Upper lobe of right lung (tissue), 1 donor: ENCODE results near the gene LEMD1. TPM values are rescaled to one million over a fixed set of nuclear protein-coding genes. Genes with fewer than 3 reads are reported as not detected.

Experiments
- ATAC-seq: fragments of 200-7000 bp; cut with Tn5 transposase; one replicate; pipeline ENCODE4 v1.9.1; 2020; ENCODE audit warnings: mild to moderate bottlenecking, moderate library complexity
- DNase-seq: peaks from one replicate; pipeline ENCODE4 v3.0.0-alpha.2; 2020
- H3K27ac ChIP-seq: fragments of 200-600 bp; one replicate; pipeline ENCODE4 v1.8.0; 2022
- H3K27me3 ChIP-seq: fragments of 200-600 bp; one replicate; pipeline ENCODE4 v1.8.0; 2022; ENCODE audit warnings: mild to moderate bottlenecking
- H3K36me3 ChIP-seq: fragments of 200-600 bp; one replicate; pipeline ENCODE4 v1.8.0; 2022
- H3K4me1 ChIP-seq: fragments of 200-600 bp; one replicate; pipeline ENCODE4 v1.8.0; 2022
- H3K4me3 ChIP-seq: fragments of 200-600 bp; one replicate; pipeline ENCODE4 v1.8.0; 2022; ENCODE audit warnings: mild to moderate bottlenecking
- H3K9me3 ChIP-seq: fragments of 200-600 bp; one replicate; pipeline ENCODE4 v1.8.0; 2022
- intact Hi-C: fragments of 100-400 bp; cut with DNase I; formaldehyde crosslinking; loops from one replicate; pipeline ENCODE4 v1.11.0; 2022
- total RNA-seq: library from RNA; stranded (reverse); fragmentation: NEBNext Ultra II Directional; extraction: Animal tissue kit (Norgen Biotek cat#: 25700); gene quantifications from one replicate; pipeline ENCODE4 v1.2.1, GENCODE V29; 2021
- TF ChIP-seq, protein P1 (sequence below): fragments of 200-600 bp; IDR thresholded peaks from one replicate; pipeline ENCODE4 v1.8.0; 2022; ENCODE audit warnings: antibody characterized with exemption
- donor health status: DM: no; HTN: yes; CAD: no; lungs with severe emphysema.

LEMD1 gene
- total RNA-seq, 1 donor from 2014 or later: 2.1 TPM

DNA sequence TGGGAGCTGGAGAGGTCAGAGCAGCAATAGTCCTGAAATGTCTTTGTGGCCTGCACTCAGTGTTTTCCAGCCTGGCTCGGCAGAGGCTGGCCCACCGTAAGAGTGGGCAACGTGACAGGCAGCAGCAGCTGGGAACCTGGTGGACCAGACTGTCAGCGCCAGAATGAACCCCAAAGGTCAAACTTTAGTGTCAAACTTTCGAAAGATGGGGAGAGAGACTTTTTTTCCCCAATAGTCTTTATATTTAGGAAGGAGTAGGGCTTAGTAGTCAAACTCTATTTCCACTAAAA is 23.7 kb upstream of the LEMD1 start:
- H3K9me3 ChIP-seq: no peaks in the 10 kb centered on the region
- no peak overlapping the region for H3K4me3 ChIP-seq
- H3K36me3 ChIP-seq: no peaks in the 10 kb centered on the region
- H3K4me1 ChIP-seq: peaks cover 21% of the 10 kb centered on the region
- no peak overlapping the region for H3K27ac ChIP-seq
- peaks cover 7% of the 10 kb centered on the region for H3K27me3 ChIP-seq
- ATAC-seq (no peak), DNase-seq (no peak)
- TF ChIP-seq, protein P1, sequence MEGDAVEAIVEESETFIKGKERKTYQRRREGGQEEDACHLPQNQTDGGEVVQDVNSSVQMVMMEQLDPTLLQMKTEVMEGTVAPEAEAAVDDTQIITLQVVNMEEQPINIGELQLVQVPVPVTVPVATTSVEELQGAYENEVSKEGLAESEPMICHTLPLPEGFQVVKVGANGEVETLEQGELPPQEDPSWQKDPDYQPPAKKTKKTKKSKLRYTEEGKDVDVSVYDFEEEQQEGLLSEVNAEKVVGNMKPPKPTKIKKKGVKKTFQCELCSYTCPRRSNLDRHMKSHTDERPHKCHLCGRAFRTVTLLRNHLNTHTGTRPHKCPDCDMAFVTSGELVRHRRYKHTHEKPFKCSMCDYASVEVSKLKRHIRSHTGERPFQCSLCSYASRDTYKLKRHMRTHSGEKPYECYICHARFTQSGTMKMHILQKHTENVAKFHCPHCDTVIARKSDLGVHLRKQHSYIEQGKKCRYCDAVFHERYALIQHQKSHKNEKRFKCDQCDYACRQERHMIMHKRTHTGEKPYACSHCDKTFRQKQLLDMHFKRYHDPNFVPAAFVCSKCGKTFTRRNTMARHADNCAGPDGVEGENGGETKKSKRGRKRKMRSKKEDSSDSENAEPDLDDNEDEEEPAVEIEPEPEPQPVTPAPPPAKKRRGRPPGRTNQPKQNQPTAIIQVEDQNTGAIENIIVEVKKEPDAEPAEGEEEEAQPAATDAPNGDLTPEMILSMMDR: no peak
- intact Hi-C loops: no loop called here

DNA sequence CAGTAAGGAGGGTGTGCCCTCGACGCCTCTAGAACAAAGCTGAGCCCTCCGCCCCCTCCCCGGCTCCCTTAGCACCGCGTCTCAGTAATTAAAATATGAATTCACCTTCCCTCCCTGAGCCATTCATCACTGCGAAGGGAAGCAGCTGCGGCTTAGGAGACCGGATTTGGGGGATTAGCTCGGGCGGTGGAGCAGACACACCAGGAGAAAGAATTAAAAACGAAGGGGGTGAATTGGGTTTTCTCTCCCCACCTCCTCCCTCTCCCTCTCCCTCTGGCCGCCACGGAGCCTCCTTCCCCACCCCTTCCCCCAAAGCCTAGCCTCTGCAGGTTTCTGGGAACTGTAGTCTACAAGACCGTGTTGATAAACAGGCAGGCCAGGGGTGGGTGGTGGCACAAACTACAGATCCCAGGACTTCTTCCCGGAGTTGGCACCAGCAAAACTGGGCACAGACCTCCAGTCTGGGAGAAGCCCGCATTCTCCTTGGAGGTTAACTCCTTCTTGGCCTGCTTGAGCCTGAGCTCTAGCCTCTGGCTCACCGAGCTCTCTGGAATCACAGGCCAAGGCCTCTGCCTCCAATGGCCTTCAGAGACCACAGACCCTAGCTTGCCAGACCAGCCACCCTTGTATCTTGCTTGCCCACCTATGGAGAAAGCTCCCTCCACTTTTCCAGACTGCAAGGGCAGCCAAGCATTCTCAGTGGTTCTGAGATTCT is 23.2 kb upstream of the LEMD1 start:
- TF ChIP-seq, protein P1: no peak
- intact Hi-C loops: no loop called here
- Histone ChIP-seq H3K4me3 (no peak overlapping the region), H3K9me3 (no peaks in the 10 kb centered on the region), H3K27ac (no peak overlapping the region), H3K4me1 (peaks cover 26% of the 10 kb centered on the region), H3K27me3 (peaks cover 2% of the 10 kb centered on the region), H3K36me3 (no peaks in the 10 kb centered on the region)
- ATAC-seq (no peak), DNase-seq (no peak)

DNA sequence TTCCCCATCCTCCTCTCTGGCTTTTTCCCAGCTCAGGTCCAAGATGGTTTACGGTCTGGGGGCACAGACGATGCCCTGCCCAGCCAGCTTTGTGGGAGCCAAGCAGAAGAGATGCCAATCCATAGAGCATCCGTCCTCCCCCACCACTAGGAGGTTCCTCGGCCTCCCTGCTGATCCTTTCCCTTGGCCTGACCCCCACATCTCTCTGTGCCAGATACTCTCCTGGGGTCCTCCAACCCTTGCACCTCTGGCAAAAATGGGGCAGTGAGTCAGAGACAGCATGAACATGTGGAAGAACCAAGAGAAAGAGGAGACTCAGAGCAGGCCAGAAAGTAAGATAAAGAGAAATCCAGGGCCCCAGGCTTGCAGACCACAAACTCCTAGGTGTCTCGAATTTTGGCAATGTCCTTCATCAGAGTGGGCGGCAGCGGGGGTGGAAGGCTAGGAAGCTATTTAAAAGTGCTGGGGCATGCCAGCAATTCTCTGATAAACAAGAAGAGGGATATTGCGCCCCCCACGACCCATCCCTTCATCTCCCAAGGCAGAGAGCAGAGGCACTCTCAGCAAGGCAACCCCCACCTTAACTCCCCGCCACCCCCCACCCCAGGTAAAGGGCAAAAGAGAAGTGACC is 22.6 kb upstream of the LEMD1 start:
- no peak for DNase-seq
- no peak overlapping the region for H3K4me3 ChIP-seq
- no peaks in the 10 kb centered on the region for H3K9me3 ChIP-seq
- TF ChIP-seq, protein P1: no peak
- peaks cover 28% of the 10 kb centered on the region for H3K4me1 ChIP-seq
- no peak overlapping the region for H3K27ac ChIP-seq
- intact Hi-C loops: no loop called here
- ATAC-seq: no peak
- no peaks in the 10 kb centered on the region for H3K36me3 ChIP-seq
- H3K27me3 ChIP-seq: no peaks in the 10 kb centered on the region

DNA sequence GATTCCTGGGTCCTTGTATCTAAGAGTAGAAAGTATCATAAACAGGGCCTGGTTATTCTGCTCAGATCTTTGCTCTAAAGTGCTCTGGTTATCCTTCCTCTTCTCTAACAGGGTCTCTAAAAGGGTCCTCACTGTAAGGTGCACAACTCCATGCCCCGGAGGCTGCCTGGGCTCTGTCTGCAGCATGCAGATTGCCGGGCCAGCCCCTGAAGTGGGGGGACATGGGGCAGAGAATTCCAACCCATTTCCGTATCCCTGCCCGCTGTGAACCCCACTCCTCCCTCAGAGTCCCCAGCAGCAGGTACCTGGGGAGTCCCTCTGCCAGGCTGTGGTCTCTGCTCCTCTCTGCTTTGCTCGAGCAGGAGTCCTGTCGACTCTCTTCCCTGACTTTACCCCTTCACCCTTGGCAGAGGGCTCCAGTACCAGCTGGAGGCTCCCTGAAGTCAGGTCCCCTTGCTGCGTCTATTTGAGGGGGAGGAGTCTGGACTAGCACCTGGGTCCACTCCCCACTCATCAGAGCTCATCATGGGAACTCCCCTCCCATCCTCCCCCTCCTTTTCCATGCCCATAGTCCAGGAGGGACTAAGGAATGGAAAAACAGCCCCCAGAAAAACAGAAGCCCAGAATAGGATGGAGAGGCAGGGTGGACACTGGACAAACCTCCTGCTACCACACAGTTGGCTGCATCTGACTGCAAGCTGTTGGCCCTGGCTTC is 21.9 kb upstream of the LEMD1 start:
- H3K27me3 ChIP-seq: no peaks in the 10 kb centered on the region
- no peaks in the 10 kb centered on the region for H3K9me3 ChIP-seq
- H3K36me3 ChIP-seq: no peaks in the 10 kb centered on the region
- intact Hi-C loops: no loop called here
- H3K4me3 ChIP-seq: no peak overlapping the region
- H3K4me1 ChIP-seq: peaks cover 33% of the 10 kb centered on the region
- no peak overlapping the region for H3K27ac ChIP-seq
- DNase-seq (no peak), ATAC-seq (no peak)
- TF ChIP-seq, protein P1: no peak

DNA sequence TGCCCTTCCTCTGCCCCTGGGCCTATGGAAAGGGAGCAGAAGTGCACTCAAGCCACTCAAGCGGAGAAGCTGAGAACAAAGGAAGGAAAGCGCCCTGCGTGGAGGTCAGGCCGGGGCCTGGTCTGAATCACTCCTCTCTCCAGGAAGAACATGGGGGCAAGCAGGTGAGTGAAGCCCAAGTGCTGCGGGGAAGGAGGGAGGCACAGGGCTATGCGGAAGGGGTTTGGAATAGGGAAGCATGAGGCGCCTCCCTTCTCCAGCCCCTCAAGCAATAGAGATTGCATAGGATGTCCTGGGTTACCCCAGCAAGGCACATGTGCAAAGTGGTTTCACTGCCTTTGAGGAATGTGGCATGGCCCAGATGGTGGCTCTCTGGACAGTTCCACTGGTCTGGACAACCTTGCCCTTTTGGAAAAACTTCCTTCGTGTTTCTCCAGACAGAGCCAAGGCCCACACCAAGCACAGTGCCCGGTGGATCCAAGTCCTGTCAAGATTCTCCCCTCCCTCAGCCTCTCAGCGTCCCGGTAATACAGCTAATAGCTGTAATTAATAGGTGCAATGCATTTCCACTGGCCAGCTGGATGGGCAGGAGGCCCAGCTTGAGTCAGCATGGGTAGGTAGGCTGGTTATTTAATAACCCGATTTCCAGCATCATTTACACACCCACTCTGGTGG is 20.3 kb upstream of the LEMD1 start:
- intact Hi-C loops: no loop called here
- peak; percentile 10 for ATAC-seq
- Histone ChIP-seq H3K4me1 (peaks cover 38% of the 10 kb centered on the region), H3K27me3 (no peaks in the 10 kb centered on the region), H3K36me3 (no peaks in the 10 kb centered on the region), H3K27ac (no peak overlapping the region), H3K9me3 (no peaks in the 10 kb centered on the region), H3K4me3 (no peak overlapping the region)
- peak; percentile 68 for DNase-seq
- TF ChIP-seq, protein P1: no peak
